Subcutaneous adipose tissue (tissue), 4 donors: ENCODE data around the gene PYGB. TPM values are rescaled to one million over a fixed set of nuclear protein-coding genes. Genes with fewer than 3 reads are reported as not detected.

Source experiments
- total RNA-seq, 4 donors: library from RNA; depleted of rRNA; stranded (reverse); fragments of >200 nt; gene quantifications; one replicate each; pipeline ENCODE4 v1.1.0, GENCODE V29; 2016
- TF ChIP-seq, protein P1 (sequence below): fragments of 450-650 bp; IDR thresholded peaks from one replicate; pipeline ENCODE4 v1.5.1; 2016; ENCODE audit warnings: low read depth, mild to moderate bottlenecking, control low read depth, antibody characterized with exemption, moderate library complexity

Gene PYGB
- total RNA-seq, 4 donors from 2014 or later = 99.3 to 216 (median 137) TPM

GRCh38 chr20:25226433-25227316 lies 21.2 kb upstream of the PYGB start:
- TF ChIP-seq, protein P1, sequence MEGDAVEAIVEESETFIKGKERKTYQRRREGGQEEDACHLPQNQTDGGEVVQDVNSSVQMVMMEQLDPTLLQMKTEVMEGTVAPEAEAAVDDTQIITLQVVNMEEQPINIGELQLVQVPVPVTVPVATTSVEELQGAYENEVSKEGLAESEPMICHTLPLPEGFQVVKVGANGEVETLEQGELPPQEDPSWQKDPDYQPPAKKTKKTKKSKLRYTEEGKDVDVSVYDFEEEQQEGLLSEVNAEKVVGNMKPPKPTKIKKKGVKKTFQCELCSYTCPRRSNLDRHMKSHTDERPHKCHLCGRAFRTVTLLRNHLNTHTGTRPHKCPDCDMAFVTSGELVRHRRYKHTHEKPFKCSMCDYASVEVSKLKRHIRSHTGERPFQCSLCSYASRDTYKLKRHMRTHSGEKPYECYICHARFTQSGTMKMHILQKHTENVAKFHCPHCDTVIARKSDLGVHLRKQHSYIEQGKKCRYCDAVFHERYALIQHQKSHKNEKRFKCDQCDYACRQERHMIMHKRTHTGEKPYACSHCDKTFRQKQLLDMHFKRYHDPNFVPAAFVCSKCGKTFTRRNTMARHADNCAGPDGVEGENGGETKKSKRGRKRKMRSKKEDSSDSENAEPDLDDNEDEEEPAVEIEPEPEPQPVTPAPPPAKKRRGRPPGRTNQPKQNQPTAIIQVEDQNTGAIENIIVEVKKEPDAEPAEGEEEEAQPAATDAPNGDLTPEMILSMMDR = no peak

GRCh38 chr20:25227317-25227831 lies 20.5 kb upstream of the PYGB start:
- TF ChIP-seq, protein P1 = no peak

GRCh38 chr20:25229486-25230165 lies 18.3 kb upstream of the PYGB start:
- TF ChIP-seq, protein P1 = no peak

GRCh38 chr20:25230166-25230831 lies 17.6 kb upstream of the PYGB start:
- TF ChIP-seq, protein P1 = no peak

- TF ChIP-seq, protein P1 = no peak
Observed at GRCh38 chr20:25233016-25233772, 14.7 kb upstream of the PYGB start.

- TF ChIP-seq, protein P1 = no peak
Observed at GRCh38 chr20:25236450-25237304, 11.2 kb upstream of the PYGB start.
